WTC11 (cell line): ENCODE results near the gene ZBTB48.

Source experiments
- CREB1 ChIP-seq: sonication (generic); formaldehyde crosslinking; IDR thresholded peaks from 2 replicates; pipeline ENCODE4 v1.8.0; 2023; ENCODE audit warnings: mild to moderate bottlenecking, missing genetic modification reagents
- JAZF1 ChIP-seq: fragments of 250-450 bp; sonication (Bioruptor Pico); IDR thresholded peaks from 2 replicates; pipeline ENCODE4 v1.9.0; 2021; ENCODE audit warnings: moderate library complexity, mild to moderate bottlenecking, inconsistent platforms
- SP1 ChIP-seq: sonication (generic); formaldehyde crosslinking; conservative IDR thresholded peaks from 2 replicates; pipeline ENCODE4 v1.8.1; 2022; ENCODE audit warnings: missing genetic modification reagents
- TP53 ChIP-seq: sonication (generic); formaldehyde crosslinking; IDR thresholded peaks from 2 replicates; pipeline ENCODE4 v1.8.1; 2023; ENCODE audit warnings: mild to moderate bottlenecking, missing genetic modification reagents
- TF ChIP-seq, protein P1 (sequence below): fragments of 200-600 bp; IDR thresholded peaks from 2 replicates; pipeline ENCODE4 v1.8.0; 2022; ENCODE audit warnings: antibody characterized with exemption
- TF ChIP-seq, protein P2 (sequence below): sonication (generic); formaldehyde crosslinking; IDR thresholded peaks from 2 replicates; pipeline ENCODE4 v1.8.1; 2023; ENCODE audit warnings: mild to moderate bottlenecking, missing genetic modification reagents, moderate library complexity
- TF ChIP-seq, protein P3 (sequence below): sonication (generic); formaldehyde crosslinking; IDR thresholded peaks from 2 replicates; pipeline ENCODE4 v1.8.0; 2022; ENCODE audit warnings: mild to moderate bottlenecking, missing genetic modification reagents
- TF ChIP-seq, protein P4 (sequence below): sonication (generic); formaldehyde crosslinking; IDR thresholded peaks from 2 replicates; pipeline ENCODE4 v1.8.0; 2022; ENCODE audit warnings: mild to moderate bottlenecking, missing genetic modification reagents
- TF ChIP-seq, protein P5 (sequence below): sonication (generic); formaldehyde crosslinking; IDR thresholded peaks from 2 replicates; pipeline ENCODE4 v1.8.1; 2023; ENCODE audit warnings: mild to moderate bottlenecking, missing genetic modification reagents, moderate library complexity

DNA sequence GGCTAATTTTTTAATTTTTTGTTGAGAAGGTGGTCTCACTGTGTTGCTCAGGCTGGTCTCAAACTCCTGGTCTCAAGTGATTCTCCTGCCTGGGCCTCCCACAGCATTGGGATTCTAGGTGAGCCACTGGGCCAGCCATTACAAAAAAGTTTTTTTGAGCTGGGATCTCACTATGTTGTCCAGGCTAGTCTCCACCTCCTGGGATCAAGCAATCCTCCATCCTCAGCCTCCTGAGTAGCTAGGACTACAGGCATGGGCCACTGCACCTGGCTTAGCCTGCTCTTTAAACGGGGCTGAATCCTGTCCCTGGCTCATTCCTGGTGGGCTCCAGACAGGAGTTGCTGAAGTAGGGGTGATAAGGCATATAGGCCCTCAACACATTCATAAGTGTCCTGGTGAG is 22.2 kb upstream of the ZBTB48 start:
- TF ChIP-seq, protein P1, sequence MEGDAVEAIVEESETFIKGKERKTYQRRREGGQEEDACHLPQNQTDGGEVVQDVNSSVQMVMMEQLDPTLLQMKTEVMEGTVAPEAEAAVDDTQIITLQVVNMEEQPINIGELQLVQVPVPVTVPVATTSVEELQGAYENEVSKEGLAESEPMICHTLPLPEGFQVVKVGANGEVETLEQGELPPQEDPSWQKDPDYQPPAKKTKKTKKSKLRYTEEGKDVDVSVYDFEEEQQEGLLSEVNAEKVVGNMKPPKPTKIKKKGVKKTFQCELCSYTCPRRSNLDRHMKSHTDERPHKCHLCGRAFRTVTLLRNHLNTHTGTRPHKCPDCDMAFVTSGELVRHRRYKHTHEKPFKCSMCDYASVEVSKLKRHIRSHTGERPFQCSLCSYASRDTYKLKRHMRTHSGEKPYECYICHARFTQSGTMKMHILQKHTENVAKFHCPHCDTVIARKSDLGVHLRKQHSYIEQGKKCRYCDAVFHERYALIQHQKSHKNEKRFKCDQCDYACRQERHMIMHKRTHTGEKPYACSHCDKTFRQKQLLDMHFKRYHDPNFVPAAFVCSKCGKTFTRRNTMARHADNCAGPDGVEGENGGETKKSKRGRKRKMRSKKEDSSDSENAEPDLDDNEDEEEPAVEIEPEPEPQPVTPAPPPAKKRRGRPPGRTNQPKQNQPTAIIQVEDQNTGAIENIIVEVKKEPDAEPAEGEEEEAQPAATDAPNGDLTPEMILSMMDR: no peak
- TF ChIP-seq, protein P2, sequence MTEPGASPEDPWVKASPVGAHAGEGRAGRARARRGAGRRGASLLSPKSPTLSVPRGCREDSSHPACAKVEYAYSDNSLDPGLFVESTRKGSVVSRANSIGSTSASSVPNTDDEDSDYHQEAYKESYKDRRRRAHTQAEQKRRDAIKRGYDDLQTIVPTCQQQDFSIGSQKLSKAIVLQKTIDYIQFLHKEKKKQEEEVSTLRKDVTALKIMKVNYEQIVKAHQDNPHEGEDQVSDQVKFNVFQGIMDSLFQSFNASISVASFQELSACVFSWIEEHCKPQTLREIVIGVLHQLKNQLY (CRISPR knock-in tag): no peak
- TF ChIP-seq, protein P3, sequence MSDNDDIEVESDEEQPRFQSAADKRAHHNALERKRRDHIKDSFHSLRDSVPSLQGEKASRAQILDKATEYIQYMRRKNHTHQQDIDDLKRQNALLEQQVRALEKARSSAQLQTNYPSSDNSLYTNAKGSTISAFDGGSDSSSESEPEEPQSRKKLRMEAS (CRISPR knock-in tag): no peak
- TF ChIP-seq SP1 (CRISPR knock-in tag): no peak
- TF ChIP-seq, protein P4, sequence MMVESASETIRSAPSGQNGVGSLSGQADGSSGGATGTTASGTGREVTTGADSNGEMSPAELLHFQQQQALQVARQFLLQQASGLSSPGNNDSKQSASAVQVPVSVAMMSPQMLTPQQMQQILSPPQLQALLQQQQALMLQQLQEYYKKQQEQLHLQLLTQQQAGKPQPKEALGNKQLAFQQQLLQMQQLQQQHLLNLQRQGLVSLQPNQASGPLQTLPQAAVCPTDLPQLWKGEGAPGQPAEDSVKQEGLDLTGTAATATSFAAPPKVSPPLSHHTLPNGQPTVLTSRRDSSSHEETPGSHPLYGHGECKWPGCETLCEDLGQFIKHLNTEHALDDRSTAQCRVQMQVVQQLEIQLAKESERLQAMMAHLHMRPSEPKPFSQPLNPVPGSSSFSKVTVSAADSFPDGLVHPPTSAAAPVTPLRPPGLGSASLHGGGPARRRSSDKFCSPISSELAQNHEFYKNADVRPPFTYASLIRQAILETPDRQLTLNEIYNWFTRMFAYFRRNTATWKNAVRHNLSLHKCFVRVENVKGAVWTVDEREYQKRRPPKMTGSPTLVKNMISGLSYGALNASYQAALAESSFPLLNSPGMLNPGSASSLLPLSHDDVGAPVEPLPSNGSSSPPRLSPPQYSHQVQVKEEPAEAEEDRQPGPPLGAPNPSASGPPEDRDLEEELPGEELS: no peak
- TF ChIP-seq CREB1: no peak
- TF ChIP-seq, protein P5, sequence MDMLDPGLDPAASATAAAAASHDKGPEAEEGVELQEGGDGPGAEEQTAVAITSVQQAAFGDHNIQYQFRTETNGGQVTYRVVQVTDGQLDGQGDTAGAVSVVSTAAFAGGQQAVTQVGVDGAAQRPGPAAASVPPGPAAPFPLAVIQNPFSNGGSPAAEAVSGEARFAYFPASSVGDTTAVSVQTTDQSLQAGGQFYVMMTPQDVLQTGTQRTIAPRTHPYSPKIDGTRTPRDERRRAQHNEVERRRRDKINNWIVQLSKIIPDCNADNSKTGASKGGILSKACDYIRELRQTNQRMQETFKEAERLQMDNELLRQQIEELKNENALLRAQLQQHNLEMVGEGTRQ: no peak
- no peak for TF ChIP-seq TP53 (CRISPR knock-in tag)
- TF ChIP-seq JAZF1 (CRISPR knock-in tag): no peak
